Ecto neural progenitor cell (in vitro differentiated cells): ENCODE data around the gene SLC22A4.

Source experiments
- DNase-seq: peaks from one replicate; pipeline ENCODE4 v3.0.0-alpha.2; 2018; ENCODE audit warnings: low spot score

The SLC22A4 gene

DNA sequence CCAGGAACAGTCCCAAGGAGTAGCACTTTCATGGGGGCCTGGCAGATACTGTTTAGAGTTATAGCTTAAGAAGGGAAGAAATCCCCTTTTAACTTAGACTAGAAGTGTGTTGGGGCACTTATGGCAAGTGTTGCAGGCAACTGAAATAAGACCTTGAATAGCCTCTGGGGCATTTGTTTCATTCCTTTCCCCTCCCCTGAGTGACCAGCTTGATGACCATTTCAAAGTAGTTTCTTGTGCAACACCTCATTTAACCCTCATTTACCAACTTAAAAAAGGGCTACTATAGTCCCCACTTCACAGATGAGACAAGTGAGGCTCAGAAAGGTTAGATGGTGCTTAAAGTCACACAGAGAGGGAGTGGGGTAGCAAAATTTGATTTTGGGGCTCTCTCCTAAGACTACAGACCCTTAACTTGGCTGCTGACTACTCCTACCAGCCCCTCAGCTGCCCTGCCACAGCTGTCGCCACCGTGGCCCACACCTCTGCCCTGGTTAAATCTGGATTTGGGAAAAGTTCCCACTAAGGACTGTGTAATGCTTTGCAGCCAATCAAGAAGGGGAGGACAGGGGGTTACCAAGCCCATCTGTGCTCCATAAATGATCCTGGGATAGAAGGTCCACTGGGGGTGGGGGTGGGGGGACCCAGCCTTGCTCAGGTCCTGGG, 31.2 kb upstream of the SLC22A4 start:
- DNase-seq, result no peak

DNA sequence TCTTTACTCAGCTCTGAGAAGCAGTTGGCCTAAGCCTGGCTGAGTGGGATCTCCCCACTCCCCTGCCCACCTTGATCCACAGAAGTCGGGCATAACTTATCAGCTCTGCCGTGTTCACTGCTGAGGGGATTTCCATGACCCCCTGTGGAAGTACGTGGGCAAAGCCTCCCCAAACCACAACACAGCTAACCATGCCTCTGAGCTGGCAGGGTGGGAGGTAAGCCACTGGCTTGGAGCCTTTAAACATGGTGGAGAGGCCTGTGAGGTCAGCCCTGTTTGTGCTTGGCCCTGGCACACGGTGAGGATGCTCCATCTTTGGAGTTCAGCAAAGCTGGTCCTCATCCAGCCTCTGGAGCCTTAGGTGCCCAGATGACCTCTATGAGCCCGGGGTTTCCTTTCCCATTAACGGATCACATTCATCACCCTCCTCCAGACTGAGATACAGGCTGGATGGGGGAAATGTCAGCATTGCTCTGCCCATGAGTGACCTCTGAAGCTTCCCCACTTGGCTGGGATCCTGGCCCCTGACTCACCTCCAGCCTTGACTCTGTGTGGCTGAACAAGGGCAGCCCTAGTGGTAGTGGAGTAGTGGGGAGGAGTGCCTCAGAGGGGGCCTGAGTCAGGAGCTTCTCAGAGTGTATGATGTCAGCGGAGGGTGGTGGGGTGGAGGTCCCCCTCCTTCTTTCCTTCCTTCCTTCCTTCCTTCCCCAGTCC, 30.5 kb upstream of the SLC22A4 start:
- peak; percentile 38 for DNase-seq

DNA sequence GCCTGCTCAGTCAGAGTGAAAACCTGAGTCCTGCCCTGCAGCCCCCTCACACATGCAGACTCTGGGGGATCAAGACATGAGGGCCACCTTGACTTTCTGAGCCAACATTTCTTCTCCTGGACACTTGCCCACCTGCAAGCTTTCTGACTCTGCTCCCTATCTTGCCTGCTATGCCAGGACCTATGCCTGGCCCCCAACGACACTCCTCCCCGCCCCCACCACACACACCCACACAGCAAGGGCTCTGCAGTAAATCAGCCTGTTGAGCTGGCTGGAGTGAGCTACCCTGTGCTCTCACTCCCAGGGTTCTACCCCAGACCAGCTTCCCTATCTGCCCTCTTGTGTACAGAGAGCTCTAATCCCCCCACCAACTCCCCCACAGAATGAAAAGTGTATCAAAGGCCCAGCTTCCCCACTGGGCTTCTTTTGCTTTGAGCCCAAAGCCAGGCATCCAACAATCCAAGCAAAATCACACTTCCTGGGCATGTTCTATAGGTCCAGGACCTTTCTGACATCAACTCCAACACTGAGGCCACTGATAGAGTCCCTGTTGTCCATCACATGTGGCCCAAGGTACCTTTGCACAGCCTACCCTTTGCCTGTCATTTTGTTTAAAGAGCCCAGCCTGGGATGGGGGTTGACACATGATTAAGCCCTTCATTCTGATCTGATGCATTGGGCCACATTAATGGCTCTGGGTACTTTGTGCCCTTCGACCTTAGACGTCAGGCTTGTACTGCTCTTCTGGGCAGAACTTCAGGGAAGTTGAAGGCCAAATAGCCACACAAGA, 29.5 kb upstream of the SLC22A4 start:
- no peak for DNase-seq

DNA sequence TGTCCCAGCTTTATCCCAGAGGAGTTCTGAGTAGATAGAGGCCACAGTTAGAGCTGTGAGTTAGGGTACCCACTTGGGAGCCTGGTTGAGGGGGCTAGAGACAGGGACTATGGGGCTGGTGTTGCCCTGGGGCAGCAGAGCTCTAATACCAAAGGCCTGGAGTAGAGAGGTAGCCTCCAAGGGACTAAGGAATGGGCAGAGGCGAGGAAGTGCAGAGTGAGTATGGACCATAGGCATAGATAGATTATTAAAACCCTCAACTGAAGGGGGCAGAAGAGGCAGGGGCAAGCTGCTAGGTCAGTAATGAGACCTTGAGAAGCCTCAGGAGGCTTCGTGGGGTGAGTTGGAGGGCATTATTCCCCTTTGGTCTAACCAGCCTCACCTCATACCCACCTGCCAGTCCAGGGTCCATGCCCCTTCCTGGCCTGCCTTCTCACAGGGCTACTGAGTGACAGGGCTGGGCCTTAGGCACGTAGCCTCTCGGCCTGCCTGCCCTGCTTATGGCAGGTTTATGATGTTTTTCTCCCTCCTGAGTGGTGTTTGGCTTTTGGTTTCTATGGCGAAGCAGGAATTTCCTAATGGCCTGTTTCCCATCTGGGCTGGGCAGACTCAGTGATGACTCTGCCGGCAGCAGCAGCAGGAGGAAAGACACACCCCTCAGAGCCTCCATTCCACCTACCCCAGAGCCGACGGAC, 28.7 kb upstream of the SLC22A4 start:
- DNase-seq, result peak; percentile 42

DNA sequence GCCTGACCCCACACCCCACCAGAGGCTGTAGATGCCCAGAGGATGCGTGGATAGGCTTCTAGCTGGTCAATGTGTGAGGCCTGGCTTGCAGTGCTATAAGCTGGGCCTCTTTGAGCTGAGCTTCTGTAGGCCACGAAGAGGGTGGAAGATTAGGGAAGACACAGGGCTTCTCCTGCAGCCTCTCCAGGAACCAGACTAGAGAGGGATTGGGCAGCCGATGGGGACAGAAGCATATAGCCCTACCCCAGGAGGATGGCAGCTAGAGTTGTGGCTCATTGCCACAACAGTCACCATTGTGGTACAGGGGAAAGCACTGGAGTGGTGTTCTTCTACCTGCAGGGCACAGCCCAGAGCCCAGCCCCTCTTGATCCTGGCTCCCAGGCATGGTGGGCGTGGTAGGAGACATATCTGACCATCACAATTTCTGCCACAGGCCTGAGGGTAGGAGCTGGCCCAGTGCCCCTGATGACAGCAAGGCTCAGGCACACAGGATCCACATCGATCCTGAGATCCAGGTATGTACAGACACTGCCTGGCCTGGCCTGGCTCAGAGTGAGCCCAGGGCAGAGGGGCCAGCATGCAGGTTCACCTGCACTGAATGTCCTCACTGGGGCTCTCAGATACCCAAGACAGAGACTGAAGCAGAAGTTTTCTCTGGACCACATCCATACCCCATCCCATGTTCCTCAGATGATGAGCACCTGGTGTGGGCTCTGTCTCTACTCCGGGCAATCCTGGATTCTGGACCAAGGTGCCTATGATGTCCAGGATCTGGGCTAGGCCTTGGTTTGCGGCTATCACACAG, 28.0 kb upstream of the SLC22A4 start:
- DNase-seq, result peak; percentile 29

DNA sequence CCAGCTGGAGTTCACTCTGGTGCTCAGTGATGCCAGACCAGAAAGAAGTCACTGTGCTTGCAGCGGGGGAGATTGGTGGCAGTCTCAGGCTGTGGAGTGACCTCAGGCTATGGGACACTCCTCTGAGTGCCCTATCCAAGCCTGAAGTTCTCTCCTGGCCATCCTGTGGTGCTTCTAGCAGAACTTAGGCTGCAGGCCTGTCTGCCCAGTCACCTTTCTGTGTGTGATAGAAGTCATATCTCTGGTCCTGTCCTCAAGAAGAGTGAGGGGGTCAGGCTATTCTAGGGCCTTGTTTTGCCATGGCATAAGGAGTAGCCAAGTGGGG, 27.4 kb upstream of the SLC22A4 start:
- DNase-seq, result no peak

DNA sequence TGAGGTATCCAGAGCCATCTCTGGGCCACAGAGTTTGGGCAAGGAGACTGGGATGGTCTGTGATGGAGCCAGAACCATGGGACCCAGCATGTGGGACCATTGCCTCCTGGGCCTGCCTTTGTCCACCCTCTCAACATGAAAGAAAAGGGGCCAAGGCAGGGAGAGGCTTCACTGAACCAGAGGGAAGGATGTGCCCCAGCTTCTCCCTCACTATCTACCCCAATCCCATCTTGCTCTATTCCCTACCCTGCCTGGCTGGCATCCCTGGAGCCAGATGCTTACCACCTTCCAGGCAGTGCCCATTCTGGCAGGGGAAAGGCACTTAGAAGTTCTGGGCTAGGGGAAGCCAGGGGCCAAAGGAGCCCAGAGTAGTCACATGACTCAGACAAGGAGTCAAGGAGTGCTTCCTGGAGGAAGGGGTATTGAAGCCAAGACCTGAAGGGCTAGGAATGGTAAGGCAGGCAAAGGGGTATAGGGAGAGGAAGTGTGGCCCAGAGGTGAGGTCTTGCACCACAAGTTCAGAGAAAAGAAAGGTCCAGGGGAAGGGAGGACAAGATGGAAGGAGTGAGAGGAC, 26.9 kb upstream of the SLC22A4 start:
- peak; percentile 36 for DNase-seq

DNA sequence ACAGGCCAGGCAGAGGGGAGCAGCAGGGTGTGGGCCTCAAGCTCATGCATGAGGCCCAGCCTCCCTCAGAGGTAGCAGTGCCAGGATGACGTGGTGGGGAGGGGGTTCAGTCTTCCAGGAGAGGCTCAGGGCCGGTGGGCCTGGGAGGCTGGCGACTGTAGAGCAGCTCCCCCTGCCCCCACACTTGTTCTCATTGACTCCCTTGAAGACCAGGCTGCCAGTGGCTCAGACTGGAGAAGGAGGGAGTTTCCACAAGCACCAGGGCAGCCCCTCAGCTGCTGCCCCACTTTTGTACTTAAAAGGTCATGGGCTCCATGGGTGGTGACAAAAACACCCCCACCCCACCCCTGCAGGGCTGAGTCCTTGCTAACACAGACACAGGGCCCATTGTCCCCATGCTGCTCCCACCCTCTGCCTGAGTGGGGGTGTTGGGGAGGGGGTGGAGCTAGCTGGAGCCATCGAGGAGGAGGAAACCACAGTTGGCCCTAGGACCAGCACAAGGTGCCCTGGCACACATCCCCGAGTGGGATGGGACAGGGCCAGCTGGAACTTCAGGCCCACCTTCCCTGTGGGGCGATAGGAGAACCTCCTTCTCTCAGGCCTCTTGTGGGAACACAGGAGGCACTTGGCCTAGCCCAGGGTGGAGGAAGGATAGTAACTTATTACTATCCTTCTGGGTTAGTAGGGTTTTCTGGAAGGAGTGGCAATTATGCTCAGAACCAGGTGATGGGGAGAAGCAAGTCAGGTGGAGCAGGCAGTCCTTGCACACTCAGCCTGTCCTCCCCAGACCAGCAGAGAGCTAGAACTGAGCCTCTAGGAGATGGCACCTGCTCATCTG, 26.0 kb upstream of the SLC22A4 start:
- no peak for DNase-seq

DNA sequence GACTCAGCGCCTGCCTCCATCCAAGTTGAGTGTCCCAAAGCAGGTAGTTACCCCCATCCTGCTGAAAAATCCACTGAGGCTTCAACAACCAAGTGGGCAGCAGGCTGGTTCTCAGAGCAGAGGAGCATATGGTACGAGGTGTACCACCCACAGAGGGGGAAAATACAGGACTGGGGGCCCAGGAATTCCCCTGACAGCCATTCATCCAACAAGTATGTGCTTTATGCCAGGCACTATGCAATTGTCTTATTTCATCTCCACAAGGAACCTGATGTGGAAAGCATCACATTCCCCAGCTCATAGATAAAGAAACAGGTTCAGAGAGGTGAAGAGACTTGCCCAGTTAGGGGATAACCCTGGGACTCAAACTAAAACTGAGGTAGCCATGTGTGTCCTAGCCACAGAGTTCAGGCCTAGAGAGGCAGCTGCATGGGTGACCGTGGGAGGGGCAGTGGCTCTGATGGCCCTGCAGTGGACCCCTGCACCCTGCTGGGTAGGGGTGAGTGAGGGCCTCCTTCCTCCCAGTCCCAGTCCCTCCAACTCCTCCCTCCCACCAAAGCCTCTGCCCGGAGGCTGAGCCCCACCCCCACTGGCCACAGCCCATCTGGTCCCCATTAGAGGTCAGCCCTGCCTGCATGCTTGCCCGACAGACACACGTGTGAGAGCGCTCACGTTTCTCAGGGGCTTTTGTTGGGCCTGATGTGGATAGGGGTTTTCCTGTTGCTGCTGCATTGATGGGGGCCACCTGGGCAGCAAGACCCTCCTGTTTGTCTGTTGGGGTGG, 25.2 kb upstream of the SLC22A4 start:
- DNase-seq, result peak; percentile 64

DNA sequence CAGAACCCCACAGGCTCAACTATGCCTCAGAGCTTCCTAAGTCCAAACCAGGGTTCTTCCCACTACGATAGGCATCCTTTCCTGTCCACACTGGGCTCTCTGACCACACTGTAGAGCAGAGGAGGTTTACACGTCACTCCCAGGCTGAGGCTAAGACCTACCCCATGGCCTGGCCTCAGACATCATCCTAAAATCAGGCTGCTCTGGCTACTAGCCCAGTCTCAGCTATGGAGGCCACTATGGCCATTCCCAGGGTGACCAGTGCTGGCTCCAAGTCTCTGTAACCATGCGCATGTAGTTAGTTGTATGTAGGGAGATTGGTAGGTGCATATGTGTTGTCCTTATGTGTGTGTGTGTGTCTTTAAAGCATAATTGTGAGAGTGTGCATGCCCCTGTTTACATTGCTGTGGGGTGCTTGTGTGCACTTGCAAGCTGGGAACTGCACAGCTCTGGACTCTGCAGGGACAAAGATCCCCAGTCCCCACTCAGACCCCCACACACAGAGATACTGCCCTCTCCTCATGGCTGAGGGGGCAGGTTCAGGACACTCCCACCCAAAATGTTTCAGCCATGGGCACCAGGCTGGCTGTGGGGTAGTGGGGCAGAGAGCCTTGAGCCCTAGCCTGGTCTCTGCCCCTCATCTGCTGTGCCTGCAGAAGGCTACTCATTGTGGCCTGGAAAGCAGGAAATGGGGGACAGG, 24.4 kb upstream of the SLC22A4 start:
- peak; percentile 30 for DNase-seq

DNA sequence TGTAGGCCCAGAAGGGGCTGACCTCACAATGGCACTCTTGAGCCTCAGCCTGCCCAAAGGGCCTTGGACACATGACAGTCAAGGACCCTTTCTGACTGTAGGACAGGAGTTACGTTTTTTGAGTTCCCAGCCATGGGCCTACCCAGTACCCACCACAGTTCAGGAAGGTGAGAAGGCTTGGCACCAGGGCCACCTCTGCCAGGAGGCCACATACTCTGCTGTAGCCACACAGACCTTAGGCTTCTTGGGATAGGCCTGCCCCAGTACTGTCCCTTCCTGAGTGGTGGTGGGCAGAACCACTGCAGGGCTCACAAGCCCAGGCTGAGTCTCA, 23.9 kb upstream of the SLC22A4 start:
- DNase-seq, result no peak

DNA sequence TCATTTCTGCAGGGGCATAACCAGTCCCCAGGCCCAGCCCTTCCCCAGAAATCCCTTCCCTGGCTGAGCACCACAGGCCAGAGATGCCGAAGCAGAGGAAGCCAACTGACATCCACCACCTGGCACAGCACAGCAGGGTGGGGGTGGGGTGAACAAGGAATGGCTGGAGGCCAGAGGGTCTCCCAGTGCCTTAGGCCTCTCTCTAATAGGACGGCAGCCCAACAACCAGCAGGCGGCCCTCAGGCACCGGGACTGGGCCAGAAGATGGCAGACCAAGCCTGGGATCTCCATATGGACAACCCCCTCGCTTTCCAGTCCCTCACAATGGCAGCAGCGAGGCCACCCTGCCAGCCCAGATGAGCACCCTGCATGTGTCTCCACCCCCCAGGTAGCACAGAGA, 23.5 kb upstream of the SLC22A4 start:
- no peak for DNase-seq

DNA sequence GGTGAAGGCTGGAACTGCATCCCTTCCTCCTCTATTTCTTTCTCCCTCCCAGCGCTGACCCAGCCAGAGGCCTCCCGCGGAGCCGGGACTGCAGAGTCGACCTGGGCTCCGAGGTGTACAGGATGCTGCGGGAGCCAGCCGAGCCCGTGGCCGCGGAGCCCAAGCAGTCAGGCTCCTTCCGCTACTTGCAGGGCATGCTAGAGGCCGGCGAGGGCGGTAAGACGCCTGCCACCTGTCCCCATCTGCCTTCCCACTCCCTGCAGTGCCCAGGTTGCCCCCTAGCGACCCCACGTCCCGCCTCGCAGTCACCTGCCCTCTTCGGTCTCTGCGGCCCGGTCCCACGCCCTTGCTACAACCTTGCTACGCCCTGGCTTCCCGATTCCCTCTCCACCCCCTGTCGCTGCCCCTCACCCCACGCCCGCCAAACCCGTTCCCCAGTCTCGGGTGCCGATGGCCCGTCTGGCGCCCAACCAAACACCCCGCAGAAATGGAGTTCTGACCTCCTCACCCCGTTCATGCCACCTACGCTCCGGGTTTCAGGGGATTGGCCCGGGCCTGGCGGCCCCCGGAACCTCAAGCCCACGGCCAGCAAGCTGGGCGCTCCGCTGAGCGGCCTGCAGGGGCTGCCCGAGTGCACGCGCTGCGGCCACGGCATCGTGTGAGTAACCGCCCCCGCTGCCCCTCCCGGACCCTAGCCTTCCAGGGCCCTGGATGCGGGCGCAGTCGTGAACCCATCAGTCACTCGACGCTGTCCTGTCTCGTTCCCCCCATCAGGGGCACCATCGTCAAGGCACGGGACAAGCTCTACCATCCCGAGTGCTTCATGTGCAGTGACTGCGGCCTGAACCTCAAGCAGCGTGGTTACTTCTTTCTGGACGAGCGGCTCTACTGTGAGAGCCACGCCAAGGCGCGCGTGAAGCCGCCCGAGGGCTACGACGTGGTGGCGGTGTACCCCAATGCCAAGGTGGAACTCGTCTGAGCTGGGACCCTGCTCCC, 22.6 kb upstream of the SLC22A4 start:
- peak; percentile 40 for DNase-seq

DNA sequence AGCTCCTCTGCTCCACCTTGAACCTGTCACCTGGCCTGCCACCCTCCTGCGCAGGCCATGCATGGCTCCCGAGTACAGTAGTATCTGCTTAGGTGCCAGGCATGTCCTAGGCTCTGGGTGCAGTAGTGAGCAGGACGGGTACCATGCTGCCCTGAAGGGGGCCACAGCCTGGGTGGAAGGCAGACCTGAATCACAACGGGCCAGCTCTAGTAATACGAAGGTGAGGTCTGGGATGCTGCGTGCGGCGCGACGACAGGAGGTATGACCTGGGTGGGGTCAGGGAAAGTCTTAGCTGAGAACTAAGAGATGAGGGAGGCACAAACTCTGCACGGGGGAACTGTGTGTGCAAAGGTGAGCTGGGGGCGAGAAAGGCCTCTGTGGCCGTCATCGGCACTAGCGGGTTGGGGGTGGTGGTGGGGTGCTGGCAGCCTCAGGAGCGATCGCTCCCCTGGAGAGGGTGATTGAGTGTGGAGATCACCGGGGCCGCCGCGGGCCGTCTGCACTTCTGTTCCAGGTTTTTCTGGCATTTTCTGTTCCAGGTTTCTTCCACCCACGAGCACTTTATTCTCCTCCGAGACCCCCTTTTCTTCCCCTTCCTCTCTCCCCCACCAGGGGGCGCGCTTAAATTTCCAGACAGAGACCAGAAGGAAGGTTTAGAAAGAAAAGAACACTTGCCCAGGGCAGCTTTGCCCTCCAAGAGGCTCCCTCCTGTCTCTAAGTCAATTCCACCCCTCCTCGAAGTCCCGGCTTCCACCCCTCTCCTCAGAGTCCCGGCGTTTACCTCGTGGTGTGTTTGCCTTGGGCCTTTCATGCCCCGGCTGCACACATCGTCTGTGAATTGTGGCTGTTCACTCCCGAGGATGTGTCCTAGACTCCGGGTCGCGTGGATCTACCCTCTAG, 21.6 kb upstream of the SLC22A4 start:
- DNase-seq, result peak; percentile 84

DNA sequence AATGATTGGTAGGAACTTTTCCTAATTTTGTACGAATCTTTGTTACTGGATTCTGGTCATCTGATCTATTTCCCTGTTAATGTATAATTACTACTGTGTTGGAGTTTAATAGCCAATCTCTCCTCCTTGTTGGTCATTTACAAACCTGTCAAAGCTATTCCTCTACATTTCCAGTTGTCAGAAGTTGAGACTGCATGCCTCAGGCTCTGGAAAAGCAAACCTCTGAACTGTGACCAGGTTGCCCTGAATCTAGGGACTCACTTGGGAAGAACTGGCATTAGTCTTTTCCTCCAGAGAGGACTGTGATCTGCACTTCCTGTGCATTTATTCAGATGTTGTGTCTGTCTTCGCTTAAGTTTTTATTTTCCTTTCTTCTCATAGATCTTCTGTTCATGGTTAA, 20.6 kb upstream of the SLC22A4 start:
- DNase-seq, result peak; percentile 11

DNA sequence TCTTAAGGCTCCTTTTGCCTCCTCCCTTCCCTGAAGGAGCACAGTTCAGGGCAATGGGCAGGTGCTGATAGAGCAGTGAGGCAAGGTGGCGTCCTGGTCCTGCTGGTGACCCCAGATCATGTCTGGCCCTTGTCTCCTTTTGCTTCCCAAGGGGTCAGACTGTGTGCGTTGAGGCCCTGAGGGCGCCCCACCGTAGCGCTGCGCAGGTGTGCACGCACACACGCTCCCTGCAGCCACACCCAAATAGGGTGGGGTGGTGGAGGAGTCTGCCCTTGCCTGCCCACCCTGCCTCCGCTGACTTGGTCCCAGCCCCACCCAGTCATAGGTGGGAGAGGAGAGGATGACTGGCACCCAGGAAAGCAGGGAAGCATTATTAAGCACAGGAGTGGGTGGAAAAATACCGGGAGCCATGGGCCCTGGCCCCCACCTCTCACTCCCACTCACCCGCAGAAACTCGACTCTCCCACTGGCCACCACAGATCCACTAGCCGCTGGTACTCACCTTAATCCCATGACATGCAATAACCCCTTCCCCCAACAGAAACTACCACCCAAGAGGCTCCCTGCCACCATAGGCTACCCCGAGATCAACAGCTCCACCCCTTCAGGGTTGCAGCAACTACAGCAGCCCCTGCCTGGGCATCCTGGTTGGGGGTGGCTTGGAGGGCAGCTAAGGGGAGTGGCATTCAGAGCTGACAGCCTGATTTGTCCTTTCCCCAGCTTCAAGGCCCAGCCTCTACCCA, 20.0 kb upstream of the SLC22A4 start:
- peak; percentile 37 for DNase-seq
